HG02943 (cell line): ENCODE data around the gene MUC2.

Source experiments
- ATAC-seq: cut with Tn5 transposase; IDR thresholded peaks from one replicate; pipeline ENCODE4 v1.9.1; 2021; ENCODE audit warnings: mild to moderate bottlenecking, low read depth, moderate library complexity; ENCODE audit not compliant: unreplicated experiment

The MUC2 gene

DNA sequence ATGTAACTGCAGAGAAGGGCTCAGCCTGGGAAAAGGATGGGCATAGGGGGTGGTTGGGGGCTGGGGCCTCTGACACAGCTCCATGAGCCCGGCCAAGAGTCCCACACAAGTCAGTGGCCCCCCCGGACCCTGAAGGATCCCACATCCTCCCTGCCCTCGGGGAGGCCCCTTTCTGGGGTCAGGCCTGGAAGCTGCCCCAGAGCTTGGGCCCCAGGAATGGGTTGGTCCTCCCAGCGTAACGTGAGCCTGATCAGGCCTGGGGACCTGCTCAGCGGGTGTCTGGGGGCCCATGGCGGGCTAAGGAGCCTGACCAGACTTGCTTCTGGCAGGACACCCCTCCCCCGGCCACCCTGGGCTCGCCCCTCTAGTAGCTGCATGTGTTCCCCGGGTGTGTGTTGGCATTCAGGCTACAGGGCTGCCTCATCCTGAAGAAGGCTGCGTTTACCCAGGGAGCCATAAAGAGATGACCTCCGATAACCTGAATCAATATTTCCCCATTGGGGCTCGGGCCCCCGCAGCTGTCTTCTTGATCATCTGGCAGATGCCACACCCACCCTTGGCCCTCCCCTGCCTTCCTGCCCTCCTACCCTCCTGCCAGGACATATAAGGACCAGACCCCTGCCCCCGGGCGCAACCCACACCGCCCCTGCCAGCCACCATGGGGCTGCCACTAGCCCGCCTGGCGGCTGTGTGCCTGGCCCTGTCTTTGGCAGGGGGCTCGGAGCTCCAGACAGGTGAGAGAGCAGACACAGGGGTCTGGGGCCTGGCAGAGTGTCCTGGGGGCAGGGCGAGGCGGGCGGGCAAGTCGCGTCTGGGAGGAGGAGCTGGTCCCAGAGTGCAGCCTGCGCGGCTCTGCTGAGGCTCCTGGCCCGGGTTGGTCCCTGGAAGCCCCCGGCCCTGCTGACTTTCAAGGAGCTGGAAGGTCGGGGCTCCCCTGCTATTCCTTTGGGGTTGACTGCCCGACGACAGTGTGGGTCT lies at the start of gene MUC2:
Gene MUC2, plus strand, starts transcription at position 631 of the 978 bp plus-strand sequence.
- ATAC-seq, result no peak

DNA sequence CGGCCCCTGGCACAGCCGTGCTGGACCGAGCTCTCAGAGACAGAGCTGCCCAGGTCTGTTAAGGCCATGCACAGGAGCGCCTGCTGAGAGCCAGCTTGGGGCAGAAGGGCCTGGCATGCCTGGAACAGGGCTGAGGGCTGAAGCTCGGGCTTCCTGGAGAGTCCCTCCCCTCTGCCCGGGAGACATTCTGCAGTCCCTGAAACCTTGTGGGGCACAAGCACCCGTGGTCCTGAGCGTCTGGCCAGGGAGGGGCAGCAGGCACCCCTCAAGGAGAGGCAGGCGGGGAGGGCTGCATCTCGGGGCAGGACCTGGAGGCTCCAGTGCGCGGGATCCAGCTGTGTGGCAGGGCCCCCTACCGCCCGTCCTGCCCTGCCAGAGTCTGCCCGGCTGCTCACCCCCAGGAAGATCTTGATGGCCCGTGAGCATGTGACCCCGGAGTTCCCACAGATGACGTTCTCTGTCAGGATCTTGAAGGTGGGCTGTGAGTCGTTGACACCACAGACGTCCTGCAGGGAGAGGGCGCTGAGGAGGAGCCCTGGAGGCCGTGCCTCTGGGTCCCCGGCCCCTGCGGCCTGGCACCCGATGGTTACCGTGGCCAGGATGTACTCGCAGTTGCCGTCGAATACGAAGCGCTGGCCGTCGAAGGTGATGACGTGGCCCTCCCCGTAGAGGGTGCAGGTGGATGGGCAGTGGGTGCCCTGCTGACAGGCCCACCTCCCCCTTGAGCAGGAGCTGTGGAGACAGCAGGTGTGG lies 49.1 kb upstream of the MUC2 start:
- ATAC-seq, result no peak

DNA sequence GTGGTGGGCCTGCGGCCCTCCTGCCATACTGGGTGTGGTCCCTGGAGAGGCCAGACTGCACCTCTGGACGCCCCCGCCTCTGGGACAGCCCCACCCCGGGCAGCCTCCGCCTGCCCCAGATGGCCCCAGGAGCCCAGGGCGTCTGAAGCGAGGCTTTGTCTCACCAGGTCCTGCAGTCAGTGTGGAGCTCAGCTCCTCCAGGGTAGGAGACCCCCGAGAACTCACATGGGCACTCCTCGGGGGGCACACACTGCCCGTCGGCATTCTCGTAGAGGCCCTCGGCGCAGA lies 48.6 kb upstream of the MUC2 start:
- ATAC-seq, result no peak

DNA sequence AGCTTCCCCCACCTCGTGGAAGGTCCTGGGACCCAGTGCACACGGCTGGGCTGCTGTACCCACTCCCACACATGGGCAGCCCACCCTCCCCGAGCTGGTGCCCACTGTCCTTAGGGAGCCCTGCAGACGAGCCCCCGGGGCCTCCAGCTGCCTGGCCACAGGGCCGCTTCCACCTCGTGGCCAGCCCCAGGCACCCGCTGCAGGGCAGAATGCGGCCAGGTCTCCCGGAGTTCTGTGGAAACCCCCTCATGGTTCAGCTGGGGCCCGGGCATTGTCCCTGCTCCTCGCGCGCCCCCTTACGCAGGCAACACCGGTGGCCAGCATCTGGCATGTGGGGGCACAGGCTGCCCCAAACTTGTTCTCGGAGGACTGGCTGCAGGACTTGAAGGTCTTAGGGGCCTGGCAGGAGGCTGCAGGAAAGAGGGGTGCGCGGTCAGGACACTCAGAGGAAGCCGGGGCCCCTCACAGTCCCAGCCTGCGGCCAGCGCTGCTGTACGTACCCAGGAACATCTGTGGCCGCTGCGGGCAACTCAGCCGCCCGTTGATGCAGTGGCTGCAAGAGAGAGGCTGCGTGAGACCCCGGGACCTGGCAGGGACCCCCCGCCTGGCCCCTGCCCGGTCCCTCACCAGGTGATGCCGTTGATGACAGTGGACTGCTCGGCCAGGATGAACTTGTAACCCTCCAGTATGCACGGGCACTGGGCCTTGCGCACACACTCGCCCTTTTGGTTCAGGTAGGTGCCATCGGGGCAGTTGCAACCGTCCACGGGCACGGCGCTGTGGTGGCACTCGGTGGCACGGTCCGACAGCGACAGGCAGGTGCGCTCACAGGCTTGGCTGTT lies 47.8 kb upstream of the MUC2 start:
- ATAC-seq, result no peak

DNA sequence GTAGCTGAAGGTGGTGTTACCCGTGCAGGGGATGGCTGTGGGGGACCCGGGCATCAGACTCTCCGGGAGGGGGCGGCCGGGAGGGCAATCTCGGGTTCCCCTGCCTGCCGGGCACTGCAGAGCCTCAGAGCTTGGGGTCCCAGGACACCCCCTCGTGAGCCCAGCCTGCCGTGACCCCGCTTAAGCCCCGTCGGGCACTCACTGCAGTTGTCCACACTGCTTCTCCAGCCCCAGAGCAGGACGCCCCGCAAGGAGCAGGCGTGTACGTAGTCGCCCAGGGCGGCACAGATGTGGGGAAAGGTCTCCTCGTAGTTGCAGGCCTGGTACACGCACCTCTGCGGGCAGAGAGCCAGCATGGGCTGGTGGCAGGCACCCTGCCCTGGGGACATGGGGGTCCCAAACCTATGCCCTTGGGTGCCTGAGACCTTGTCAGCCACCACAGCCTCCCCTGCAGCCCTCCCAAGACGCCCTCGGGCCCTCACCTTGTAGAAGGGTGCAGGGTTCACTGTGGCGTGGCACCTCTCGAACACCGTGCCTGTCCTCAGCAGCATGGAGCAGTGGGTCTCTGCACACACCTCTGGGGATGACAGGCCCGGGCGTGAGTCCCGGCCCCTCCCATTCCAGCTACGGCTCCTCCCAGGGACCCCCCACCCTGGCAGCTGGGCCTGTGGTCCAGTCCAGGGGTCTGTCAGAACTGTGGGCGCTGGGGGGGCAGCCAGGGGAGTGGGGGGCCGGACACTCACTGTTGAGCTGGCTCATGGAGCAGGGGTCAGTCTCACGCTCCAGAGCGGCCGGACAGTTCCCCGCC lies 47.0 kb upstream of the MUC2 start:
- no peak for ATAC-seq

DNA sequence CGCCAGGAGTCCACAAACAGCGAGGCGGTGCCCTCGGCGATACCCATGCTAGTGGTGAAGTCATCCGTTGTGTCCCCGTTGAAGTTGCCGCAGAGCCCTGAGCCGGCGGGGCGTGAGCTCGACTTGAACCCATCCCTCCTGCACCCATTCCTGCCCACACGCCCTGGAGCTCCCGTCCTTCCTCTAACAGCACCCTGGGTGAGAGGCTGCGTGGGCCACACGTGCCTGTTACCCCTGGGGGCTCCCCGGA lies 46.5 kb upstream of the MUC2 start:
- ATAC-seq, result no peak

DNA sequence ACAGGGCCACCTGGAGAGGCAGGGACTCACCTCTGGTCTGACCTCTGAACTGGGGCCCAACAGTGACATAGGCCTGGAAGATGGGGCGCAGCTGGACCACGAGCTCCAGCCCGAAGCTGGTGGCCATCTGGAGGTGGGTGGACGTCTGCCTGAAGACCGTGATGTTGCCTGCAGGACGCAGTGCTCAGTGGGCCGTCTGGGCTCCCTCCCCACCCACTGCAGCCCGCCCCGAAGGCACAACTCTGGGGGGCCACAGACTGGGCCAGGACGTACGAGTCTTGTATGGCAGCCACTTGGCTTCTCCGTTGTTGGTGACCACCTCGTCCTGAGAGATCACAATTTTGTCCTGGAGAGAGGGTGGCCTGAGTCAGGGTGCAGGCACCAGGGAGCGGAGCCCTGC lies 46.1 kb upstream of the MUC2 start:
- ATAC-seq, result no peak

DNA sequence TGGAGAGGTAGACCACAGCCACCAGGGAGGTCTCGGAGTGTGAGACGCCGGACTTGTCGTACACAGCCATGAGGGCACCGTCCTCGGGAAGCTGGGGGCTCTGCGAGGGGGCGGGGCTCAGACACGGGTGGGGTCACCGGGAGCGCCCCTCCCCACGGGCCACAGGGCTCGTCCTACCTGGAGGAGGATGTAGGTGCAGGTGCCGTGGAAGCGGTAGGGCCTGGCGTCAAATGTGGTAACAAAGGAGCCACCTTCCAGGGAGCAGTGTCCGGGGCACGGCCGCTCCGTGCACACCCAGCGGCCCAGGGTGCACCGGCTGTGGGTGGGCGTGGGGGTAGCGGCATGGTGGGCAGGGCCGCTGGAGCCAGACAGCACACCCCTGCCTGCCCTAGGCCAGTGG lies 45.6 kb upstream of the MUC2 start:
- ATAC-seq, result no peak

DNA sequence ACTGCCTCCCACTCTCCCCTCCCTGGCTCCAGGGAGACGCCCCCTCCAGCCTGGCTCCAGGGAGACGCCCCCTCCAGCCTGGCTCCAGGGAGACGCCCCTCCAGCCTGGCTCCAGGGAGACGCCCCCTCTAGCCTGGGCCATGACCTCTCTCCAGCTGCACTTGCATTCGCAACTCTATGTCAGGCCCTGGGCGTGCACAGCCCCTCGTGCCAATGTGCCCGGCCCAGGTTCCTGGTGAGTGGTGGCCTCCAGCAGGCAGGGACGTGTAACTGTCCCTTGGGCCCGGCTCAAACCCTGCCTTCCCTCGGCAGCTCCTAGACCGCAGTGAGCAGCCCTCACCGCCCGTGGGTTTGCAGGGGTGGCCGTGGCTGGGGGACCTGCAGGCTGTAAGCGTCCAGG lies 45.0 kb upstream of the MUC2 start:
- no peak for ATAC-seq

DNA sequence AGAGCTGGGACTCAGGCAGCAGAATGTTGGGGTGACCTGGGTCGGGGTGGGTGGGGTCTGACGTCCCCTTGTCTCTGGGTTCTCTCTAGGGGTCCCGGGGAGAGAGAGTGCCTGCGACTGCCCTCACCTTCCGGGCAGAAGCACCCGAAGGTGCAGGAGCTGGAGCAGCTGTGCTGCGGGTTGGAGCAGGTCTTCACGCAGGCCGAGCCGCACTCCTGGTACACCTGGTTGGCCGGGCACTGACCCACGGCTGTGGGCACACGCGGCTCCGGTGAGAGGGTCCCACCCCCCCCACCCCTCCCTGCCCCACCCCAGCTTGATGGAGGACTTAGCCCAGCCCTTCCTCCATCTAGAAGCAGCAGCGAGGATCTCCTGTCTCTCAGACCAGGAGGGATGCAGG lies 44.6 kb upstream of the MUC2 start:
- no peak for ATAC-seq

DNA sequence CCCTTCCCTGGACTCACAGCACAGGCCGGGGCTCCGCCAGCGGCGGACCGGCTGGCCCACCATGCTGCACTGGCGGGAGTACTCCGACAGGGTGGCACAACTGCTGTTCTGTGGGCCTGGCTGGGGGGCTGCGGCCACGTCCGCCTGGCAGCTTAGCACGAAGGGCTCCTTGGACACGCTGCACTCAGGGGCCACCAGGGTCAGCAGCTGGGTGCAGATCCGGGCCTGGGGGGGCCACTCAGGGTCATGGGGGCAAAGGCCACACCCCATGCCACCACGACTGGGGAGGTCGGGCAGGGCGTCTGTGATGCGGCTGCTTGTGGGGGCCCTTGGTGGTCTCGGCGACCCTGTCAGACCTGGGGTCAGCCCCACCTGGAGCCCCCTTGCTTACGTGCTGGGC lies 44.1 kb upstream of the MUC2 start:
- ATAC-seq, result no peak

DNA sequence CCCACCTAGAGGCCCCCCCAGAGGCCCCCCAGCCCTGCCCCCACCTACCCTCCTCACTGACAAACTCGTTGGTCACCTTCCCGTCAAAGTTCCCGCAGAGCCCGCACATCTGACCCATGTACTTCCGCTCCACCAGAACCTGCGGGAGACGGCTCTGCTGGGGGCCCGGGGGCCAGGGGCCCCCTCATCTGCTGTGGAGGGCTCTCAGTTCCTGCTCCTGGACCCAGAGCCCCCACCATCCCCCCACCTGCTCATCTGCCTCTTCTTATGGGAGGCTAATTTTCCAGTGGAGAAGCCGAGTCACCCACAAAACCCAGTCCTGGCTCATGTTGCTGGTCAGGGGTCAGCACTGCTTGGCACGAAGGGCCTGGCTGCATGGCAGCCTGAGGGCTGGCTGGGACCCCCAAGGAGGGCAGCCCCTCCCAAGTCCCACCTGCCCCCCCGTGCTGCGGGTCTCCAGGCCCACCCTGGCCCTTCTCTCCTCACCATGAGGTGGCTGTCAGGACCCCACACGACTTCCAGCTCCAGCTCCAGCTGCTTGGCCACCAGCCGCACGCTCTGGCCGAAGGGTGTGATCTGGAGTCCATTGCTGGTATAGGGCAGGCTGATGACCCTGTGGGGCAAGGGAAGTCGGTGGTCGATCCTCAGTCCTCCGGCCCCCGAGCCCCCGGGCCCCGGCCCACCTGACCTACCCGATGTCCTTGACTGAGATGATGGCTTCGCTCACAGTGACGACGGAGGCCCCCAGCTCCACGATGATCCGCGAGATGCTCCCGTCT lies 43.4 kb upstream of the MUC2 start:
- ATAC-seq, result no peak

DNA sequence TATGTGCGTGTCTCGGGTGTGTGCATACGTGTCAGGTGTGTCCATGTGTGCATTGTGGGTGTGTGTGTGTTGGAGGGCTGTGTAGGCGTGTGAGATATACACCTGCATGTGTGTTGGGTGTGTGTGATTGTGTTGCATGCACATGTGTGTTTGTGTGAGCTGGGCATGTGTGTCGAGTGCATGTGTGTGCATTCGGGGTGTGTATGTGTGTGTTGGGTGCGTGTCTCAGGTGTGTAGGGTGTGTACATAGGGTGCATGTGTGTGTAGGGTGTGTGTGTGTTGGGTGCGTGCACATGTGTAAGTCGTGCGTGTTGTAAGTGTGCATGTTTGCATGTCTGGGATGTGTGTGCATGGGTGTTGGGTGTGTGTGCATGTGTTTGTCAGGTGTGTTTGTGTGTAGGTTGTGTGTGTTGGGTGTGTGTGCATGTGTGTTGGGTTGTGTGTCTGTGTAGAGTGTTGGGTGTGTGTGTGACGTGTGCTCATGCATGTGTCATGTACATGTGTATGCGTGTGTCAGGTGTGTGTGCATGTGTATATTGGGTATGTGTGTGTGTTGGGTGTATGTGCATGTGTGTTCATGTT lies 42.3 kb upstream of the MUC2 start:
- no peak for ATAC-seq

DNA sequence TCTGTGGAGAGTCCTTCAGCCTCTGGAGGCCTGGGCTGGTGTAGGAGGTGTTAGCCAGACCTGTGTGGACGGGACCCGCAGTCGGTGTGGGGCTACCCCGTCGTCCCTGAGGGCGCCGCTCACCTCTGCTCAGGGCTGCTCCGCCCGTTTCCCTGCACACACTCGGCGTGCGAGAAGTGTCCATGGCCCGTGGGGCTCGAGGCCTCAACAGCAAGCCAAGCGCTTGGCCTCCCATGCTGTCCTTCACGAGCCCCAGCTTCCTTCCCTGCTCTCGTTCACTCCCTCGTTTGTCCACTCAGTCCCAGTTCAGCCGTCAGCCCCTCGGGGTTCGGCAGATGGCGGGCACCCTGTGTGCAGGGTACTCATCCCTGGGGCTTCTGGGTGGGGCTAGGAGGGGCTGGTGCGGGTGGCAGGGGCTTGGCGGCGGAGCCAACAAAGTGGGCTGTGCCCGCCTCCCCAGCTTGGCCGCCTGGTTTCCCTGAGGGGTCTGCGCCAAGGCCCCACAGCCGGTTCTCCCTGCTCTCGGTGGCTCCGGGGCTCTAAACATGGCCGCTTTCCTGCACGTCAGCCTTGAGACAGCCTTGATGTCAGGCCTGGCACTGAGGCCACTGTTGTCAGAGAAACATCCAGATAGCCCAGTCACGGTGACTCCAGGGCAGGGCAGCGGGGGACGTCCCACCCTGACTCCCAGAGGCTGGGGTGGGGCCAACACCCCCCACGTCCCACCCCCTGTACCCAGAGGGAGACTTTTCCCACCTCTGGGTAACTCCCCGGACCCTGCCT lies 41.5 kb upstream of the MUC2 start:
- no peak for ATAC-seq

DNA sequence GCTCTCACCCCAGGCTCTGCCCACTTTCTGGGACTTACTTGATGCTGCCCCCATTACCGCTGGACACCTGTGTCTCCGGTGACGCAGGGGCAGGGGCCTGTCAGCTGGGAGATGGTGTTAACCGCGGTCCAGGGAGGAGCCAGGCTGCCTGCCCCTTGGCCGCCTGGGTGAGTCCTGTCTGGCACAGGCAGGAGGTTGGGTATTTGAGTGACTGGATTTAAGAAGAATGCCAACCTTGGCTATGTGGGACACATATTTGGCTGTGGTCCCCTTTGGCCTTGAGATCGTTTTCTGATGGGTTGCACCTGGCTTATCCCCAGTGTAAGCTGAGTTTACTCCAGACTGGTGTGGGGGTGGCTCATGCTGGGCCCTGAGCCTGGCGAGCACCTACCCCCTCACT lies 40.7 kb upstream of the MUC2 start:
- ATAC-seq, result no peak

DNA sequence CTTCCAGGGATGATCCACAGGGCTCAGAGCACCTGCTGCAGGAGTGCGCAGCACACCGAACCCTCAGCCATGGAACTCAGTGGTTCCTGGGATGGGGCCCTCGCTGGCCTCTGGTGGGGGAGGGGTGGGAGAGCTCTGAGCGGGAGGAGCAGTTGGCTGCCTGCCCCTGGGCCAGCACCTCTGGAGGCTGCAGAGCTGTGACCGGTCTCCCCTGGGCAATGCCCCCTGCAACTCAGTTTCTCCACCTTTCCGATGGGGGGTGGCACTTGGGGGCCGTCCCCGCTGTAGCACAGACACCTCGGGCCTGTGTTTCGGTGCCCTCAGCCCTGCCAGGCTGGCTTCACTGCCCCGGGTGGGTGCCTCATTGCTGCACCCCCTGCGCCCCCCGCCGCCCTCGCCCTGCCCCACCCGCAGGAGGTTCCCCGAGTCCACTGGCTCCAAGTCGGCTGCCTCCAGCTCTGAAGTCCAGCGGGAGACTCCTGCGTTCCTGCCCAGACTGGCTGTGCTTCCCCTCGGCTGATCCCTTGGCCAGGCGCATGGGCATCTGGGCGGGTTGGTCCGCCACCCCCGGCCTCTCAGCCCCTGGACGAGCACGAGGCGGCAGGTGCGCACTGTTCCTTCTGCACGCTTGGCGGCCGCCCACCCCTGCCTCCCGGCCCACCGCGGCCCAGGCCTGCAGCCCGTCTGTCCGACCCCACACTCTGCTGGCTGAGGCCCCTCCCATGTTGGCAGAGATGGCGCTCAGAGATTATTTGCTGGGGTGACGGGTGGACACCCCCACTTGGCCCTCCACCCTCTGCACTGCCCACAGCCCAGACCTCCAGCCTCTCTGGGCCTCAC lies 40.0 kb upstream of the MUC2 start:
- ATAC-seq, result no peak

DNA sequence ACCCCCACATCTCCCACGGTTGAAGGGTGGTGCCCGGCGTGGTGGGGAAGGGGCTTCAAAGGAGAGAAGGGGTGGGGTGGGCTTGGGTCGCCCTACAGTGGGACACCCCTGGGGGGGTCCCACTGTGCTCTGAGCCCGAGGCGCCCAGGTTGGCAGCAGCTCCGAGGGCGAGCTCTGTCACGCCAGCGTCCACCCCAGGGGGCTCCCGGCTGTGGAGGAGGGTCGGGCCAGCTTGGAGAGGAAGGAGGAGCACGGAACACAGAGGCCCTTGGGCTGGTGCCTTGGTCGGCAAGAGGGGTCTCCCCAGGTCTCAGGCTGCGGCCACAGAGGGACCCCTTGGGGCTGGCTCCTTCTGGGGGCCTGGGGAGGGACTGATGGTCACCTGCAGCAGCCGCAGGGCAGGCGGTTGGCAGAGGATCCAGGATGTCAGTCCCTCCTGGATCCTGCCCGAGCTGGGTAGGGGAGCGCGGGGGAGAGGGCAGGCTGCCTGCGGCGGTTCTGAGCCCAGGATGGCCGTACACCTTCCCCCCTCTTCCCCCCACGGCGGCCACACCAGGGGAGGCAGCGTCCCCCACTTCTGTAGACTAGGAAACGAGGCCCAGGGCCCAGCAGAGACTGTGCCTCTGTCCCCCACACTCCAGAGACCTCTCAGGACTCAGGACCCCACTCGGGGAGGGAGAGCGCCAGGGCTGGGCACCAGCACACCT lies 38.9 kb upstream of the MUC2 start:
- no peak for ATAC-seq
